ENCODE measurements around the gene ABLIM1. TPM values are rescaled to one million over a fixed set of nuclear protein-coding genes. Genes with fewer than 3 reads are reported as not detected.

The ABLIM1 gene
- total RNA-seq, 1 donor from 2014 or later = 87.7 TPM

DNA sequence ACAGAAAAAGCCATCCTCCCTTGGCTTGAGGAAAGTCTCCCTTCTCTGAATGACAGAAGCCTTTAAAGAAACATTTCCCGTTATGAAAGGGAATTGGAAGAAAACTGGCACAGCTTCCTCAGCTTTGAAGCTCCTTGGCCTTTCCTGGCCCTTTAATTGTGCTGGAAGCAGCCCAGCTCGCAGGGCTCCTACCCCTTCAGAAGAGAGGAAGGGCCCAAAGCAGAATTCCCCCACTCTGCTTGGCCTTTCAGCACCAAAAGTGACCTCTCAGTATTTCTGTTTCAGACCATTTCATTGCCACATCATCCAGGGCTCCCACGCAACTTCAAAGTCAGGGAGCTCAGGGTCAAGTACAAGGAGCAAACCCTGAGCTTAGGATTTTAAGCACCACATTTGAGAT lies 258.0 kb downstream of the ABLIM1 start:
- Histone ChIP-seq H3K27ac (no peak overlapping the region), H3K4me1 (peaks cover 0 to 10% of the 10 kb centered on the region in 2 donors), H3K4me3 (no peak overlapping the region), H3K9me3 (no peaks in the 10 kb centered on the region), H3K36me3 (no peaks in the 10 kb centered on the region), H3K27me3 (no peaks in the 10 kb centered on the region)
- peak in 1 of 2 donors; percentile 50 for DNase-seq (ENCODE audit: low spot score in 2 of 2)
- TF ChIP-seq, protein P1, sequence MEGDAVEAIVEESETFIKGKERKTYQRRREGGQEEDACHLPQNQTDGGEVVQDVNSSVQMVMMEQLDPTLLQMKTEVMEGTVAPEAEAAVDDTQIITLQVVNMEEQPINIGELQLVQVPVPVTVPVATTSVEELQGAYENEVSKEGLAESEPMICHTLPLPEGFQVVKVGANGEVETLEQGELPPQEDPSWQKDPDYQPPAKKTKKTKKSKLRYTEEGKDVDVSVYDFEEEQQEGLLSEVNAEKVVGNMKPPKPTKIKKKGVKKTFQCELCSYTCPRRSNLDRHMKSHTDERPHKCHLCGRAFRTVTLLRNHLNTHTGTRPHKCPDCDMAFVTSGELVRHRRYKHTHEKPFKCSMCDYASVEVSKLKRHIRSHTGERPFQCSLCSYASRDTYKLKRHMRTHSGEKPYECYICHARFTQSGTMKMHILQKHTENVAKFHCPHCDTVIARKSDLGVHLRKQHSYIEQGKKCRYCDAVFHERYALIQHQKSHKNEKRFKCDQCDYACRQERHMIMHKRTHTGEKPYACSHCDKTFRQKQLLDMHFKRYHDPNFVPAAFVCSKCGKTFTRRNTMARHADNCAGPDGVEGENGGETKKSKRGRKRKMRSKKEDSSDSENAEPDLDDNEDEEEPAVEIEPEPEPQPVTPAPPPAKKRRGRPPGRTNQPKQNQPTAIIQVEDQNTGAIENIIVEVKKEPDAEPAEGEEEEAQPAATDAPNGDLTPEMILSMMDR (IDR thresholded peaks at IDR 0.05) = no peak
- intact Hi-C loops (cut with DNase I) = no loop called here

DNA sequence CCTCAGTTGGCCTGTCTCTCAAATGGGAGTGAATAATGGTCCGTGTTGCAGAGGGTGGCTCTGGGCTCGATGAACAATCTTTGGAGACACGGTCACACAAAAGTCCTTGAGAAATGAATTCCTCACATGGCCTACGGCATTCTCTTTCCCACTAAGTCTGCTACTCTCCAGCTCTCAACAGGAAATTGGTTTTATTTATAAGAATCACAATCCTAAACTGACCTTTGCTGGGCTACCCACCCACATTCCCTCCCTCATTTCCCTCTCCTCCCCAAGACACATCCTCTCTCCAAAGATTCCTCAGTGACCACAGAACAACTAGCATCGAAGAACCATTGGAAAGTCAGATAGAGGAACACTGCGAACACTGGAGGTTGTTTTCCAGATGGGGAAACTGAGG lies 258.5 kb downstream of the ABLIM1 start:
- Histone ChIP-seq H3K9me3 (no peaks in the 10 kb centered on the region), H3K27ac (no peak overlapping the region), H3K27me3 (no peaks in the 10 kb centered on the region), H3K4me3 (no peak overlapping the region), H3K4me1 (peaks cover 0 to 10% of the 10 kb centered on the region in 2 donors), H3K36me3 (no peaks in the 10 kb centered on the region)
- DNase-seq (ENCODE audit: low spot score in 2 of 2) = peak in 1 of 2 donors; percentile 0
- intact Hi-C loops (cut with DNase I) = no loop called here
- TF ChIP-seq, protein P1 (IDR thresholded peaks at IDR 0.05) = no peak

DNA sequence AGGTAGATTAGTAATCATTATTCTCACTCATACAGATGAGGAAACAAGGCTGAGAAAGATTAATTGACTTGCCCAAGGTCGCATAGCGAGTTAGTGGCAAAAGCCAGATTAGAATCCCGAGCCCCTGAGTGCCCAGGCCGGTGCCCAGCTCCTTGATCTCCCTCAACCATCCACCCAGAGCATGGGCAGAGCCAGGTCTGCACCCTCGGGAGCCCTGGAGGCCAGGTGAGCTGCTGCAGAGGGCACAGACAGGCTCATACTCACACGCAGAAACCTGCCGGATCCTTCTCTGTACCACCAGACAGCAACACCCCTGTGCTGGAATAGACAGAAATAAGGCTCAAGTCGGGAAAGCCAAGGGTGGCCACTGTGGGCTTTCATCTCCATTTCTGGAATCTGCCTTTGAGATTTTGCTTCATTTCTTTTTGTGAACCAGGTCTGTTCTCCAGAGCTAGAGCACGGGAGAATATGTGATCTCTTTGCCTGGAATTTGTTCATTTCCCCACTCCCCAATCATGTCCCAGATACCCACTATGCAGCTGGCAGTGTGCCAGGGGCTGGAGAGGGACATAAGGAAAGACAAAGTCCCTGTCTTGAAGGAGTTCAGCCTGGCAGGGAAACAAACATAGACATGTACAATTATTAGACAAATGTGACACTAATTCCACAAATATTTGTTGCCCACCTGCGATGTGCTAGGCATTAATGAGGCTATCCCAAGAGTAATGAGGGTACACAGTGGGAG lies 259.3 kb downstream of the ABLIM1 start:
- DNase-seq (ENCODE audit: low spot score in 2 of 2) = peak in 1 of 2 donors; percentile 58
- Histone ChIP-seq H3K9me3 (no peaks in the 10 kb centered on the region), H3K4me3 (no peak overlapping the region), H3K27me3 (no peaks in the 10 kb centered on the region), H3K27ac (no peak overlapping the region), H3K36me3 (no peaks in the 10 kb centered on the region), H3K4me1 (peaks cover 0 to 7% of the 10 kb centered on the region in 2 donors)
- TF ChIP-seq, protein P1 (IDR thresholded peaks at IDR 0.05) = no peak
- intact Hi-C loops (cut with DNase I) = no loop called here

DNA sequence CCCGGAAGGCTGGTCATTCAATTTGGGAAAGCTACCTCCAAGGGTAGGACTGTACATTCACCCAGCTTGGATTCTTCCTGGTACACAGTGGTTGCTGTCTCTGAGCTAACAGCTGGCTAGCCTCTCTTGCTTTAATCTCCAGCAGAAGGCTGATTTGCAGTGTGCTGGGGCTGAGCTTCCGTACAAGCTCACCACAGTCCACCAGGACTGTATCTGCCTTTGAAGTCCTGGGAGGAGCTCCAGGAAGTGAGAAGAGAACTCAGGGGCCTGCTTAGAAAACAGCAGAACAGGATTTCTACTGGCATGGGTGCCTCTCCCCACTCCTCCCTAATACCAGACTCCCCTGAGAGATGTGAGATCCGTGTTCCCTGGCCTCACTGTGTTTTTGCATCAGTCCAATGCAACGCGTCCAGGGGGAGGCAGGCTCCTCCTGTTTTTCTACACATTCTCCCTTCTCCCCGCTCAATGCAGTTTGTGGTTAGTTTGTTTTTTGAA lies 260.4 kb downstream of the ABLIM1 start:
- Histone ChIP-seq H3K4me1 (peaks cover 0 to under 1% of the 10 kb centered on the region in 2 donors), H3K27ac (peak overlapping the region; percentile 5 to 38), H3K9me3 (no peaks in the 10 kb centered on the region), H3K36me3 (no peaks in the 10 kb centered on the region), H3K4me3 (peak overlapping the region in 1 of 2 donors; percentile 38), H3K27me3 (no peaks in the 10 kb centered on the region)
- TF ChIP-seq, protein P1 (IDR thresholded peaks at IDR 0.05) = no peak
- peak in 1 of 2 donors; percentile 61 for DNase-seq (ENCODE audit: low spot score in 2 of 2)
- intact Hi-C loops (cut with DNase I) = no loop called here

DNA sequence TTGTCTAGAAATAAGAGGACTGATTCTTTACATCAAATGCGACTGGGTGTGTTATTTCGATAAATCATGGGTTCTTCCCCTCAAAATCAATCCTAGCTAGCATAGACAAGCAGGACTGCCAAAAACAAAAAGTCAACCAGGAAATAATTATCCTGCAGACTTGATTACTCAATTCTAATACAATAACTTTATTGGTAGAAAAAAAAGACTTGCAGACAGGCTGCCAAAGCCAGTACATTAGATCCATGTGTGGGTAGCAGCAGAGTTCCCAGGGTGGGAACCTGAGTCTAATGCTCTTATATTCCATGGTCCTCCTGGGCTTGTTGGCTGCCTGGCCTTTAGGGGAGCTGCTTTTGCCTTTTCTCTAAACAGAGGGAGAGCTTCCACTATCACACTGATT lies 261.6 kb downstream of the ABLIM1 start:
- TF ChIP-seq, protein P1 (IDR thresholded peaks at IDR 0.05) = no peak
- Histone ChIP-seq H3K9me3 (no peaks in the 10 kb centered on the region), H3K4me1 (no peaks in the 10 kb centered on the region), H3K36me3 (no peaks in the 10 kb centered on the region), H3K27me3 (no peaks in the 10 kb centered on the region), H3K4me3 (no peak overlapping the region), H3K27ac (no peak overlapping the region)
- peak in 1 of 2 donors; percentile 12 for DNase-seq (ENCODE audit: low spot score in 2 of 2)
- intact Hi-C loops (cut with DNase I) = no loop called here

All from ascending aorta (tissue), 2 donors.